Mucosa of rectum (tissue), 2 donors: ENCODE measurements around the gene CRELD2.

Source experiments
- H3K27ac ChIP-seq, 2 donors: one replicate each; pipeline ENCODE4 v1.7.0; 2013; ENCODE audit warnings: inconsistent platforms in 2 of 2, low read depth in 2 of 2, low read length in 2 of 2
- H3K27me3 ChIP-seq, 2 donors: one replicate each; pipeline ENCODE4 v1.7.0; 2013; ENCODE audit warnings: low read length in 2 of 2; ENCODE audit not compliant: control insufficient read depth in 2 of 2, insufficient read depth in 2 of 2
- H3K36me3 ChIP-seq, 2 donors: one replicate each; pipeline ENCODE4 v1.7.0; 2013; ENCODE audit warnings: low read length in 2 of 2; ENCODE audit not compliant: control insufficient read depth in 2 of 2, insufficient read depth in 2 of 2
- H3K4me1 ChIP-seq, 2 donors: one replicate each; pipeline ENCODE4 v1.7.0; 2013; ENCODE audit warnings: low read length in 2 of 2, mild to moderate bottlenecking in 1 of 2; ENCODE audit not compliant: control insufficient read depth in 2 of 2, insufficient read depth in 2 of 2
- H3K4me3 ChIP-seq, 2 donors: one replicate each; pipeline ENCODE4 v1.7.0; 2013; ENCODE audit warnings: low read length in 2 of 2
- H3K9ac ChIP-seq, 2 donors: one replicate each; pipeline ENCODE4 v1.7.0; 2013; ENCODE audit warnings: low read length in 2 of 2, low read depth in 1 of 2, mild to moderate bottlenecking in 1 of 2
- H3K9me3 ChIP-seq, 2 donors: one replicate each; pipeline ENCODE4 v1.7.0; 2013; ENCODE audit warnings: low read length in 2 of 2; ENCODE audit not compliant: control insufficient read depth in 2 of 2
- donor health status: healthy.
- donor health status: Normal muscosa, but diverticular disease.

The CRELD2 gene

DNA sequence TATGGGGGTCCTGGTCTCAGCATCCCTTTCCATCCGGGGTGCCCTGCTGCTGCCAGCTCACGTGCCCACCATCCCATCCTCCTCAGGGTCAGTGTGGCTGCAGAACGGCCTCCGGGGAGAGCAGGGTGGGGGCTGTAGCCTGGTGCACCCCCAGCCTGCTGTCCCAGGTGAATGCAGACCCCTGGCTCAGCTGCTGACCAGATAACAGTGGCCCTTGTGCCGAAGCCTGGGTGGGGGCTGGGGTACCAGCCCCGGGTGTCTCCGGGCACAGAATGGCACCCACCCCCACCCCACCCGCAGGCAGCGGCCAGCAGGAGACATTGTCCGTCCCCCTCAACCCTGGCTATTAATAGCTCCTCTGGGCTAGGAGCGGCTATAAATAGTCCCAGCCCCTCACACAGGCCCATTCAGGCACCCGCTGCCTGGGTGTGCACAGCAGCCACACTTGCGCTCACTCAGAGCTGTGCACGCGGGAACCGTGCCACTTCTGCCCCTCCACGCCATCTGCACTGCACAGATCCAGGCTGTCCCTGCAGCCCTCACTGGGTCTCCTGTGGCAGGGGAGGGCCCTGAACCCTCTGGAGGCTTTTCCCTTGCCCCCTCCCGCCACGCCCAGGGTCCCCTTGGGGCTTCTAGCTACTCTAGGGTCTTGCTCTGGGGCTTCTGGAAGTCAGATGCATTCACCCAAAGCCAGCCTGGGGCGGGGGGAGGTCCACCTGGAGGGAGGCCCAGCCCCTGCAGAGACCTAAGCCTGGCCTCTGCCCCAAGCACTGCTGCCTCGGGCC is 18.7 kb downstream of the CRELD2 start:
- no peaks in the 10 kb centered on the region for H3K36me3 ChIP-seq
- peak overlapping the region; percentile 55 to 68 for H3K27ac ChIP-seq
- no peaks in the 10 kb centered on the region for H3K9me3 ChIP-seq
- H3K4me1 ChIP-seq: peaks cover 19 to 24% of the 10 kb centered on the region in 2 donors
- no peaks in the 10 kb centered on the region for H3K27me3 ChIP-seq
- H3K9ac ChIP-seq: peak overlapping the region in 1 of 2 donors; percentile 63
- H3K4me3 ChIP-seq: no peak overlapping the region

GRCh38 chr22:49937758-49938564 is 19.5 kb downstream of the CRELD2 start:
- Histone ChIP-seq H3K4me1 (peaks cover 19 to 24% of the 10 kb centered on the region in 2 donors), H3K4me3 (no peak overlapping the region), H3K36me3 (no peaks in the 10 kb centered on the region)

GRCh38 chr22:49938565-49939136 is 20.2 kb downstream of the CRELD2 start:
- Histone ChIP-seq H3K4me1 (peaks cover 19 to 20% of the 10 kb centered on the region in 2 donors), H3K9me3 (no peaks in the 10 kb centered on the region), H3K36me3 (no peaks in the 10 kb centered on the region), H3K27ac (peak overlapping the region in 1 of 2 donors; percentile 16), H3K9ac (no peak overlapping the region), H3K27me3 (no peaks in the 10 kb centered on the region), H3K4me3 (no peak overlapping the region)

More at GRCh38 chr22:49937758-49938564, 19.5 kb downstream of the CRELD2 start:
- Histone ChIP-seq H3K27me3 (no peaks in the 10 kb centered on the region), H3K9ac (peak overlapping the region in 1 of 2 donors; percentile 14), H3K9me3 (no peaks in the 10 kb centered on the region), H3K27ac (peak overlapping the region; percentile 55 to 68)

DNA sequence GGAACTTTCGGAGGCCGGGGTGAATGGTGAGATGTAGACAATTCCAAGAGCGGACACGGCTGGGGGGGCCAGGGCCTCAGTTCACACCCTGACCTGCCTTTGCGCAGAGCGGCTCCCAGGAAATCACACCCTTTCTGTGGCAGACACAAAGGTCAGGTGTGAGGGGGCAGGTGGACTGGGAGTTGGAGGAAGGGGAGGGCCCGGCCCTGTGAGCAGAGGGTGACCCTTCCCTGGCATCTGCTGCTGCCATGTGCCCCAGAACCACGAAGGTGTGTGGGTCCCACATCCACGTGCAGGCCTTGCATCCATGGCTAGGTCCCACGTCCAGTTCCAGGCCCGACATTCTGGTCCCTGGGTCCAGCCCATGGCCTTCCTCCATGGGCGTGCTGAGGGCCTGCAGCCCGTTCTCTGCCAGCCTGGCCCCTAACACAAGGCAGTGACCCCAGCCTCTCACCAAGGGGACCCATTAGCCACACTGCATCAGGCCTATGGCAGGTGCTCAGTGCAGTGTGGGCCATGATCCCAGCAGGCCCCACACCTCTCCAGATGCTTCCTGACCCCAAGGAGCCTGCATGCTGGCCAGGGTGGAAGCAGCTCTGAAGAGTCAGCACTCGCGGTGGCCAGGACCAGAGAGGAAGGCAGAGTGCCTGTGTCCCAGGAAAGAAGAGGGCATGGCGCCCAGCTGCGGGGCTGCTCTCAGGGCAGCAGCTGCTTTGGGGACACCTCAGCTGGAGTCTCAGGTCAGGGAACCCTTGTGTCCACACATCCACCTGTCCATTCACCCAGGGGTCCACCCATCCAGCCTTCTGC is 23.3 kb downstream of the CRELD2 start:
- Histone ChIP-seq H3K4me1 (peaks cover 11 to 13% of the 10 kb centered on the region in 2 donors), H3K9ac (no peak overlapping the region), H3K9me3 (no peaks in the 10 kb centered on the region), H3K27me3 (no peaks in the 10 kb centered on the region), H3K27ac (no peak overlapping the region), H3K4me3 (no peak overlapping the region), H3K36me3 (no peaks in the 10 kb centered on the region)

- Histone ChIP-seq H3K4me1 (peaks cover 17 to 24% of the 10 kb centered on the region in 2 donors), H3K4me3 (no peak overlapping the region), H3K9ac (no peak overlapping the region), H3K9me3 (no peaks in the 10 kb centered on the region), H3K36me3 (no peaks in the 10 kb centered on the region), H3K27ac (no peak overlapping the region), H3K27me3 (no peaks in the 10 kb centered on the region)
Observed at GRCh38 chr22:49942565-49943404, 24.4 kb downstream of the CRELD2 start.

DNA sequence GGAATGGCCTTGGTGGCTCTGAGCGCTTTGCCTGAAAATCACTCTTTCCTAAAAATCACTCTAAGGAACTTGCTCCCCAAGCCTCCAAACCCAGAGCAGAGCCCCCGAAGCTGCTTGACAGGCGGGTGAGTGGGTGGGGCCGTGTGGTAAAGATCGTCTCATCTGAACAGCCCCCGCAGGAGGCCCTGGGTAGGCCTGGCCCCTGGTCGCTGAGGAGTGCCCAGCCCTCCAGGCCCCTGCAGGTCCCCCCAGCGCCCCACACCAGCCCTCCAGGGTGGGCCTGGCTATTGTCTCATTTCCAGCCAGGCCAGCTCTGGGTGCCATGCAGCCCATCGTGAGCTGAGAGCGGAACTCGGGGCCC is 25.0 kb downstream of the CRELD2 start:
- H3K4me3 ChIP-seq: no peak overlapping the region
- peaks cover 20 to 23% of the 10 kb centered on the region in 2 donors for H3K4me1 ChIP-seq
- H3K27ac ChIP-seq: no peak overlapping the region
- H3K27me3 ChIP-seq: no peaks in the 10 kb centered on the region
- H3K36me3 ChIP-seq: no peaks in the 10 kb centered on the region
- no peaks in the 10 kb centered on the region for H3K9me3 ChIP-seq
- no peak overlapping the region for H3K9ac ChIP-seq

DNA sequence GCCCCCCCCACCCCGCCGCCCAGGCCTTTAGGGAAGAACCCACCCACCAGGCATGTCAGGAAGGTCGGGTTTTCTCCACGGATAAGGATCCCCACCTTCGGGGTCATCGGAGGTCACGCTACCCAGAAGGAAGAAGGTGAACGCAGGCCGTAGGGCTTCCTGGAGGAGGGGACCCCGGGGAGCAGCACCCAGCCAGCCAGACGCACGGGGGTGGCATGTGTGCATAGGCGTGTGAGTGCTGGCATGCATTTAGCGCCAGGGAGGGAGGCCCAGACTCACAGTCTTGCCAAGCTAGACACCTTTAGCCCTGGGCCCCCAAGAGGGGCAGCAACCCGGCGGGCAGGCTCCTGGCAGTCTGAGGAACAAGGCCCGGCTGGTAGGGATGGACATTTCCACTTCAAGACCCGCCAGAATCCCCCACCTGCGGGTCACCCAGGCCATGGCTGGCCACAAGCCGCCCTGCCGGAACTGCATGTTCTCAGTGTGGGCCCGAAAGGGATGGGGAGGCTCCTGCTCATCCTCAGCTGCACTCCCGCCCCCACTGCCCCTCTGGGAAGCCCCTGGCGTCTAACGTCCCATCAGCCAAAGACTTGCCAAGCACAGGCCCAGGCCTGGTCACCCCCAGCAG is 25.5 kb downstream of the CRELD2 start:
- Histone ChIP-seq H3K27ac (no peak overlapping the region), H3K4me1 (peaks cover 20 to 23% of the 10 kb centered on the region in 2 donors), H3K27me3 (no peaks in the 10 kb centered on the region), H3K36me3 (no peaks in the 10 kb centered on the region), H3K9ac (no peak overlapping the region), H3K4me3 (no peak overlapping the region), H3K9me3 (no peaks in the 10 kb centered on the region)

- no peak overlapping the region for H3K27ac ChIP-seq
- H3K4me3 ChIP-seq: no peak overlapping the region
- no peaks in the 10 kb centered on the region for H3K9me3 ChIP-seq
- no peak overlapping the region for H3K9ac ChIP-seq
- peaks cover 20 to 23% of the 10 kb centered on the region in 2 donors for H3K4me1 ChIP-seq
- no peaks in the 10 kb centered on the region for H3K36me3 ChIP-seq
- no peaks in the 10 kb centered on the region for H3K27me3 ChIP-seq
Observed at GRCh38 chr22:49944399-49944891, 26.0 kb downstream of the CRELD2 start.
